WI38 (cell line): ENCODE results near the gene MARK3.

ENCODE experiments used
- H3K4me3 ChIP-seq: 2 replicates; pipeline ENCODE4 v1.5.1; 2011; ENCODE audit warnings: low read depth, mild to moderate bottlenecking, control low read depth, low read length
- TF ChIP-seq, protein P1 (sequence below): IDR thresholded peaks from 2 replicates; pipeline ENCODE4 v1.5.1; 2012; ENCODE audit warnings: low read depth, mild to moderate bottlenecking, control low read depth, low read length

The MARK3 gene

DNA sequence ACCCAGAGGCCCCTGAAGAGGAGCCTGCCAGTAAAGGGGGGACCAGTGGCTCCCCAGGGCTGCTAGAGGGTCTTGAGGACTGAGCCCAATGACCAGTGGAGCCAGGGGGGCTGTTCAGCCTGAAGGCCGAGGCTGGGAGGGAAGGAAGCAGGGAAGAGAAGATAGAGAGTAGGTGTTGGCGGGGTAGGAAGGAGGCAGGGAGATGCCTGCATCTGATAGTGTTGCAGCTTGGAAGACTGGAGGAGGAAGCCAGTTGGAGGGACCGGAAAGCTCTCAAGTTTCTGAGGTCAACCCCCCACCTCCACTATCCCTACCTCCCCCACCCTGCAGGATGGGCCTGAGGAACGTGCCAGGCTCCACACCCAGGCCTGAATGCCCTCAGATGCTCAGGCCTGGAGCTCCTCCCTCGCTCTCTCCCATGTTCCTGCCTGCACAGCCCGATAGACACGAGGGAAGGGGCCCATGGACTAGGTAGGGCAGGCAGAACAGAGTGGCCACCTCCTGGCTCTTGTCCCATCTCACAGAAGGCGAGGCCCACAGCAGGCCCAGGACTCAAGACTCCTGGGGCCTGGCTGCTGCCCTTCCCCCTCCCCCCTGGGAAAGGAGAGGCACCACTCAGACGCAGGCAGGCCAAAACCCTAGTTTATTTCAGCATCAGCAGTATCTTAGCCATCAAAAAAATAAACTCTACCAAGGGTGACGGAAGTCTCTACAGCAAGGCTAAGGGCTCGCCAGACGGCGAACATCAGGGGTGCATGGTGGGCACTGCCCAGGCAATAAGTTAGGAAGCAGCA lies 134.0 kb downstream of the MARK3 start:
- TF ChIP-seq, protein P1, sequence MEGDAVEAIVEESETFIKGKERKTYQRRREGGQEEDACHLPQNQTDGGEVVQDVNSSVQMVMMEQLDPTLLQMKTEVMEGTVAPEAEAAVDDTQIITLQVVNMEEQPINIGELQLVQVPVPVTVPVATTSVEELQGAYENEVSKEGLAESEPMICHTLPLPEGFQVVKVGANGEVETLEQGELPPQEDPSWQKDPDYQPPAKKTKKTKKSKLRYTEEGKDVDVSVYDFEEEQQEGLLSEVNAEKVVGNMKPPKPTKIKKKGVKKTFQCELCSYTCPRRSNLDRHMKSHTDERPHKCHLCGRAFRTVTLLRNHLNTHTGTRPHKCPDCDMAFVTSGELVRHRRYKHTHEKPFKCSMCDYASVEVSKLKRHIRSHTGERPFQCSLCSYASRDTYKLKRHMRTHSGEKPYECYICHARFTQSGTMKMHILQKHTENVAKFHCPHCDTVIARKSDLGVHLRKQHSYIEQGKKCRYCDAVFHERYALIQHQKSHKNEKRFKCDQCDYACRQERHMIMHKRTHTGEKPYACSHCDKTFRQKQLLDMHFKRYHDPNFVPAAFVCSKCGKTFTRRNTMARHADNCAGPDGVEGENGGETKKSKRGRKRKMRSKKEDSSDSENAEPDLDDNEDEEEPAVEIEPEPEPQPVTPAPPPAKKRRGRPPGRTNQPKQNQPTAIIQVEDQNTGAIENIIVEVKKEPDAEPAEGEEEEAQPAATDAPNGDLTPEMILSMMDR = no peak
- H3K4me3 ChIP-seq = no peak overlapping the region

DNA sequence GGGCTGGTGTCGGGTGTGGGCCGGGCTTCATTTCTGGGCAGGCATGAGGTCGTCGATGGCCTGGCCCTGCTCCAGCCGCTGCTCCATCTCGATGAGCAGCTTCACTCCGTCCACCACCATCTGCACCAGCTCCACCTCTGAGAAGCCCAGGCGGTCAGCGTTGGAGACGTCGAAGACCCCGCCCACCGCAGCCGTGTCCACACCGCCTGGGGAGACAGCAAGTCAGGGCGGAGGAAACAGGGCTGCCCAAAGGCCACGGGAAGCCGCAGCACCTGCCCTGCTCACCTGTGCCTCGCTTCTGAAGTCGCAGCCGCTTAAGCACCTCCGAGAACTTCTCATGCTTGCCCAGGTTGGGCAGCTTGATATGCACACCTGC lies 134.6 kb downstream of the MARK3 start:
- TF ChIP-seq, protein P1 = no peak
- no peak overlapping the region for H3K4me3 ChIP-seq

DNA sequence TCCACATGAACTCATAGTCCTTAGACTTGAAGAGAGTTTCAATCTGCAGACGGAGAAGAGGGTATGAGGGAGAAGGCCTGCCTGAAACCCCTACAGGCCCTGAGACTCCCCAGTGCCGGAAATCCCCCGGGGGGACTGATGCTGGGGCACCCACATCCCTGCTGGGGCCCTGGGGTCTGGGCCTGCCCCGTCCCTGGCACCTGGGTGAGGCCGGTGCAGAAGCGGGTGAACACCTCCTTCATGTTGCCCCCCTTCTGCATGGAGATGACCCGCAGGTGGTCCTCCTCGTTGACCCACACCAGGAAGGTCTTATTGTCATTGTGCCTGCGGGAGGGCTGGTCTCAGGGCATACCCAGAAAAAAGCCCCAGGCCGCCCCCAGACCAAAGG lies 135.0 kb downstream of the MARK3 start:
- TF ChIP-seq, protein P1 = no peak
- H3K4me3 ChIP-seq = no peak overlapping the region

DNA sequence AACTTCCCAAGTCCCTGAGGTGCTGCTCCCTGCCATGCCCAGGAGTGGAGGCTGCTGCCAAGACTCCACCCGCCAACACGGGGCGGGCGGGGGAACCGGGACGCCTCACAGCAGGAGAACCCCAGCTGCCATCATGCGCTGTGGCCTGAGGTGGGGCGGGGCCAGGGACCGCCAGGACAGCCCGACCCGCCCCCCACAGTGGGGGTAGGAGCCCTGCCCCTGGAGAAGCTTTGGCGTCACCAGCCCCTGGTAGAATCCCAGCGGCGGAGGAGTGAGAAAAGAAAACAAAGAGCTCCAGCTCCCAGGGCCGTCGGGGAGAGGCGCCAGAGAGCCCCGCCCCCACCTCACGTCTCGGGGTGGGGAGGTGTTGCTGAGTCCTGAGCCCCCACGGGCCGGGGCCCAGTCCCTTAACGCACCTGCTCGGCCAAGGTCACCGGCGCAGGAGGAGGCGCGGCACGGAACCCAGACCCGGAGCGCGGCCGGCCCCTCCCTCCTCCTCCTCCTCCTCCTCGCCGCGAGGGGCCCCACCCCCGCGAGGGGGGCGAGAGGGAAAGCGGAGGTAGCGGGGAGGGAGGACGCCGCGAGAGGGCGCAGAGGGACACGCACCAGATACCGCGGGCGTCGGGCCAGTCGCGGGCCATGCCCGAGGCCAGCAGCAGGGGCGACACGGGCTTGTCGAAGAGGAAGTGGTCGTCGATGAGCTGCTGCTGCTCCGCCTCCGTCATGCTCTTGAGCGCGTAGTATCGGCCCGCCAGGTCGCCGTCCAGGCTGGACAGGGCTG lies 135.6 kb downstream of the MARK3 start:
- peak overlapping the region; percentile 53 for H3K4me3 ChIP-seq
- TF ChIP-seq, protein P1 = peak; percentile 52

DNA sequence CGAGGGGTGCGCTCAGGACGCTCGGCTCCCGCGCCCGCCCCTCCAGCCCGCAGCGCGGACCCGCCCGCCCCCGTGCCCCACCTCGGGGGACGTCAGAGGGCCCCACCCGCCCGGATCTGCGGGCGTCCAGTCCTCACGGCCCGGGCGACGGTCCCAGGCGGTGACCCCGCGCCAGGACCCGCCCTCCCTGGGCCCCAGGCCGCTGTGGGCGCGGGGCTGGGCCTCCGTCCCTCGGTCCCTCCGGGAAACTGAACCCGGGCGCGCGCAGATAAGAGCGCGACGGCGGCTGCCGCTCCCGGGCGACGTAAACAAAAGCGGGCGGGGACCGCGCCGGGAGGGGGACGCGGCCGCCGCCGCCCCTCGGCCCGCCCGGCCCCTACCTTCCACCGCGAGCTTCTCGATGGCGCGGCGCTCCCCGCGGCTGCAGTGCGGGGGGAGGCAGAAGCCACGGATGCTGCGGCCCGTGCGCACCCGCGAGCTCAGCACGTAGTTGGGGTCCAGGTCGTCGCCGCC lies 136.3 kb downstream of the MARK3 start:
- TF ChIP-seq, protein P1 = no peak
- peak overlapping the region; percentile 53 for H3K4me3 ChIP-seq

DNA sequence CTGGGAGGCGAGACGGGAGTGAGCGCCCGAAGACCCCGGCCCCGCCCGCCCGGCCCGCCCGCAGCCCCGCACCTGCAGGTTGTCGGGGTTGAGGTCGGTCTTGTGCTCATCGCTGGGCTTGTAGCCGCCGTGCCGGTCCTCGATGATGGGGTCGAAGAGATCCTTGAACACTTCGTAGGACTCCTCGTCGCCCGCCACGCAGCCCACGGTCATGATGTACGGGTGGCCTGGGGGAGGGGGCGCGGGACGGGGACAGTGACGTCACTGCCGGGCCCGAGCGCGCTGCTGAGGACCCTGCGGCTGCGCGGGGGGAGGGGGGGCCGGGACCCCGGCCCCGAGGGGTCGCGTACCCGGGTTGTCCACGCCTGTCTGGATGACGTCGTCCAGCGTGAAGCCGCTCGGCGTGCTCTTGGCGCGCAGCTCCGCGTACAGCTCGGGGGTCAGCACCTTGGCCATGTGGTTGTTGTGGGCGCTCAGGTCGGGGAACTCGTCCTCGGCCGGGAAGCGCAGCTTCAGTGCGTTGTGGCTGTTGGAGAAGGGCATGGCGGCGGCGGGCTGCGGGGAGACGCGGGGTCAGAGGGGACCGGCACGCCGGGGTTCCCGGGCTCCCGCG lies 136.8 kb downstream of the MARK3 start:
- TF ChIP-seq, protein P1 = no peak
- peak overlapping the region; percentile 53 for H3K4me3 ChIP-seq
